B cell (primary cell): ENCODE results near the gene GNAT2. TPM values are rescaled to one million over a fixed set of nuclear protein-coding genes. Genes with fewer than 3 reads are reported as not detected.

Experiments used
- ATAC-seq: fragments of 200-7000 bp; cut with Tn5 transposase; one replicate; pipeline ENCODE4 v1.10.0; 2021; ENCODE audit warnings: low read depth, mild to moderate bottlenecking, moderate number of reproducible peaks, moderate library complexity
- CTCF ChIA-PET: fragments of 350-600 bp; sonication (Branson Sonifier 250); formaldehyde crosslinking; loops from one replicate; lab custom pipeline; 2021; ENCODE audit warnings: antibody characterized with exemption, inconsistent platforms; lab: Charles Lee
- POLR2A ChIA-PET: fragments of 350-600 bp; sonication (Branson Sonifier 250); formaldehyde crosslinking; loops from one replicate; lab custom pipeline; 2021; ENCODE audit warnings: antibody characterized with exemption; lab: Charles Lee
- DNase-seq: peaks from one replicate; pipeline ENCODE4 v3.0.0; 2013
- H2AFZ ChIP-seq: 2 replicates; pipeline ENCODE4 v1.6.1; 2012; ENCODE audit warnings: mild to moderate bottlenecking, low read depth, low read length; ENCODE audit not compliant: insufficient read depth, poor library complexity, severe bottlenecking
- H3K27ac ChIP-seq, 2 donors: 1 replicate in 1 of 2; 2 replicates in 1 of 2; pipeline ENCODE4 v1.5.1; 2012 to 2013; ENCODE audit warnings: low read length in 2 of 2, mild to moderate bottlenecking in 2 of 2, moderate library complexity in 1 of 2
- H3K27me3 ChIP-seq, 4 experiments: fragments of 200-600 bp in 1 of 4; sonication (generic) in 1 of 4; replicated peaks in 1 of 4; 1 replicate in 2 of 4; 2 replicates in 2 of 4; pipeline versions ENCODE4 v1.6.1 to v1.7.0; 2013 to 2016; ENCODE audit warnings: low read length in 3 of 4, mild to moderate bottlenecking in 2 of 4, mixed read lengths in 1 of 4, moderate library complexity in 1 of 4; ENCODE audit not compliant: insufficient read depth in 4 of 4, control insufficient read depth in 3 of 4; ENCODE audit errors: control extremely low read depth in 1 of 4
- H3K36me3 ChIP-seq, 2 experiments: replicated peaks in 1 of 2; 1 replicate in 1 of 2; 2 replicates in 1 of 2; pipeline versions ENCODE4 v1.6.1 to v1.7.1; 2013; ENCODE audit warnings: low read length in 1 of 2; ENCODE audit not compliant: insufficient read depth in 2 of 2, control insufficient read depth in 1 of 2; ENCODE audit errors: control extremely low read depth in 1 of 2, extremely low read depth in 1 of 2
- H3K4me1 ChIP-seq, 2 donors: fragments of 200-600 bp in 1 of 2; sonication (generic) in 1 of 2; 1 replicate in 1 of 2; 2 replicates in 1 of 2; pipeline versions ENCODE4 v1.5.1 to v1.6.1; 2013 to 2017; ENCODE audit warnings: low read length in 2 of 2; ENCODE audit not compliant: control insufficient read depth in 2 of 2, insufficient read depth in 2 of 2
- H3K4me2 ChIP-seq: replicated peaks from 2 replicates; pipeline ENCODE3; 2012; ENCODE audit warnings: mild to moderate bottlenecking, low read depth, low read length; ENCODE audit not compliant: poor library complexity, severe bottlenecking
- H3K4me3 ChIP-seq, 5 experiments: fragments of 200-600 bp in 1 of 5; sonication (generic) in 1 of 5; 1 replicate in 3 of 5; 2 replicates in 2 of 5; pipeline versions ENCODE4 v1.5.1 to v1.7.0; 2011 to 2016; ENCODE audit warnings: low read length in 4 of 5, mild to moderate bottlenecking in 4 of 5, low read depth in 2 of 5, control low read depth in 1 of 5, moderate library complexity in 1 of 5; ENCODE audit not compliant: insufficient read depth in 1 of 5; ENCODE audit errors: control extremely low read depth in 1 of 5, extremely low read depth in 1 of 5
- H3K79me2 ChIP-seq: fragments of 200-600 bp; sonication (generic); one replicate; pipeline ENCODE4 v1.6.0; 2016; ENCODE audit warnings: low read length; ENCODE audit not compliant: control insufficient read depth, insufficient read depth
- H3K9ac ChIP-seq: fragments of 200-600 bp; sonication (generic); 2 replicates; pipeline ENCODE4 v1.6.1; 2017; ENCODE audit warnings: mild to moderate bottlenecking, low read length, moderate library complexity
- H3K9me3 ChIP-seq, 3 donors: one replicate each; pipeline versions ENCODE4 v1.6.1 to v1.7.1; 2013; ENCODE audit warnings: low read length in 2 of 3; ENCODE audit not compliant: control insufficient read depth in 2 of 3, insufficient read depth in 1 of 3; ENCODE audit errors: control extremely low read depth in 1 of 3
- H4K20me1 ChIP-seq: 2 replicates; pipeline ENCODE4 v1.6.0; 2012; ENCODE audit warnings: mild to moderate bottlenecking, low read length; ENCODE audit not compliant: insufficient read depth, control insufficient read depth, poor library complexity, severe bottlenecking
- H3K27ac Mint-ChIP-seq: one replicate; pipeline ENCODE4 v1.8.0; 2021; ENCODE audit warnings: mixed read lengths
- H3K27me3 Mint-ChIP-seq: one replicate; pipeline ENCODE4 v1.8.0; 2021; ENCODE audit warnings: mixed read lengths
- H3K4me1 Mint-ChIP-seq: one replicate; pipeline ENCODE4 v1.8.0; 2021; ENCODE audit warnings: mixed read lengths
- H3K4me3 Mint-ChIP-seq: one replicate; pipeline ENCODE4 v1.8.0; 2021; ENCODE audit warnings: mixed read lengths
- H3K9me3 Mint-ChIP-seq: one replicate; pipeline ENCODE4 v1.8.0; 2022; ENCODE audit warnings: mixed read lengths; ENCODE audit not compliant: insufficient read depth
- CTCF ChIP-seq: fragments of 200-600 bp; IDR thresholded peaks from one replicate; pipeline ENCODE4 v1.8.0; 2022; ENCODE audit warnings: antibody characterized with exemption, mild to moderate bottlenecking
- EZH2 ChIP-seq: IDR thresholded peaks from 2 replicates; pipeline ENCODE4 v1.6.1; 2012; ENCODE audit warnings: borderline replicate concordance, low read depth, mild to moderate bottlenecking, moderate library complexity, low read length; ENCODE audit not compliant: insufficient read depth, poor library complexity, severe bottlenecking
- WGBS: methylation state at CpG from one replicate; pipeline ENCODE4 v1.1.5; 2013; ENCODE audit warnings: missing lambda C conversion rate; ENCODE audit not compliant: insufficient coverage; 5-methylcytosine and 5-hydroxymethylcytosine counted together
- intact Hi-C: fragments of 100-400 bp; cut with micrococcal nuclease; formaldehyde crosslinking; loops from one replicate; pipeline ENCODE4 v1.10.0; 2022
- polyA plus RNA-seq: library from polyadenylated mRNA; depleted of rRNA; stranded (reverse); fragments of >200 nt; gene quantifications from 2 replicates; pipeline ENCODE4 v1.2.3, GENCODE V29; 2012
- total RNA-seq, 2 donors: library from RNA; stranded (reverse); fragments of 120-200 nt in 1 of 2; gene quantifications; 1 replicate in 1 of 2; 2 replicates in 1 of 2; pipeline versions ENCODE4 v1.2.3 to v1.2.4, GENCODE V29; 2013 to 2022

GNAT2 gene
- total and polyA plus RNA-seq, 2 donors (not counting 1 experiment from before 2014, with no cell fraction given), result not detected

- POLR2A ChIA-PET, result interaction anchor here (1.0 kb wide), 1 partner anchor 81 kb away, joined by 4 read pairs; the partner anchor contains the start of gene GNAI3
Measured at GRCh38 chr1:109629372-109630030, 10.1 kb upstream of the GNAT2 start.

More at GRCh38 chr1:109629372-109630030, 10.1 kb upstream of the GNAT2 start:
- Histone ChIP-seq H3K4me1 (peaks cover 4 to 7% of the 10 kb centered on the region in 2 donors), H3K36me3 (peaks cover 0 to 50% of the 10 kb centered on the region in 2 experiments), H3K4me2 (no peak overlapping the region), H3K9me3 (no peaks in the 10 kb centered on the region), H3K4me3 (no peak overlapping the region), H2AFZ (no peak overlapping the region), H3K27ac (no peak overlapping the region), H4K20me1 (no peaks in the 10 kb centered on the region), H3K27me3 (no peaks in the 10 kb centered on the region), H3K9ac (no peak overlapping the region), H3K79me2 (no peaks in the 10 kb centered on the region)
- Mint-ChIP-seq H3K27me3 (no peaks in the 10 kb centered on the region), H3K4me1 (peaks cover 11% of the 10 kb centered on the region), H3K4me3 (no peak overlapping the region), H3K27ac (no peak overlapping the region), H3K9me3 (no peaks in the 10 kb centered on the region)
- DNase-seq (peak; percentile 21), ATAC-seq (no peak)
- CTCF ChIA-PET, result interaction anchor here (0.8 to 16.5 kb wide), 10 partner anchors 10 to 147 kb away, joined by 3 to 276 read pairs (median 10); partner anchors contain the start of genes AMPD2, GNAI3, GNAT2 and GPR61
- WGBS, result 87% methylated on average over 10 of the region's 10 CpGs
- TF ChIP-seq EZH2, result no peak
- TF ChIP-seq CTCF, result no peak
- intact Hi-C loops, result no loop called here
